GM18505 (cell line): ENCODE data around the gene LBX2.

ENCODE experiments used
- ATAC-seq: cut with Tn5 transposase; IDR thresholded peaks from one replicate; pipeline ENCODE4 v1.9.1; 2021; ENCODE audit not compliant: unreplicated experiment
- POLR2A ChIP-seq: IDR thresholded peaks from 4 replicates; pipeline ENCODE4 v1.6.1; 2011; ENCODE audit warnings: borderline replicate concordance; ENCODE audit not compliant: insufficient read depth, insufficient read length; ENCODE audit errors: extremely low read depth

LBX2 gene

DNA sequence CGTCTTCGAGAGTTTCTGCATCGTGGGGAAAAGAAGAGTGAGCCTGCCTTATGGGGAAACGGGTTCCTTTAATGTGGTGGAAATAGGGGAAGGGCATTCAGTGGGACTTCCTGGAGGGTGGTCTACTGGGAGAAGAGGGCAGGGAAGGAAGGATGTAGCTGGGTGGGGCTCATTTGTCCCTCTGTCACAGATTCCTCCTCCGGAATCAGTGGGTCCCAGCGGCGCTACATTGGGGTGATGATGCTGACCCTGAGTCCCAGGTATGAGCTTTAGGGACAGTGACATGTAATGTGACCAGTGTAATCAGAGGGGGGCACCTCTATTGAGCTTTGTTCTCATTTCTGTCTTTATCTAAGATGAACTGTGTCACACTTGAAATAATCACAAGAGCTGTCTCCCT is 32.3 kb upstream of the LBX2 start:
- ATAC-seq: no peak
- TF ChIP-seq POLR2A: peak; percentile 34

- no peak for ATAC-seq
- peak; percentile 72 for TF ChIP-seq POLR2A
These were observed 31.1 kb upstream of the LBX2 start for GRCh38 chr2:74530239-74531187.

DNA sequence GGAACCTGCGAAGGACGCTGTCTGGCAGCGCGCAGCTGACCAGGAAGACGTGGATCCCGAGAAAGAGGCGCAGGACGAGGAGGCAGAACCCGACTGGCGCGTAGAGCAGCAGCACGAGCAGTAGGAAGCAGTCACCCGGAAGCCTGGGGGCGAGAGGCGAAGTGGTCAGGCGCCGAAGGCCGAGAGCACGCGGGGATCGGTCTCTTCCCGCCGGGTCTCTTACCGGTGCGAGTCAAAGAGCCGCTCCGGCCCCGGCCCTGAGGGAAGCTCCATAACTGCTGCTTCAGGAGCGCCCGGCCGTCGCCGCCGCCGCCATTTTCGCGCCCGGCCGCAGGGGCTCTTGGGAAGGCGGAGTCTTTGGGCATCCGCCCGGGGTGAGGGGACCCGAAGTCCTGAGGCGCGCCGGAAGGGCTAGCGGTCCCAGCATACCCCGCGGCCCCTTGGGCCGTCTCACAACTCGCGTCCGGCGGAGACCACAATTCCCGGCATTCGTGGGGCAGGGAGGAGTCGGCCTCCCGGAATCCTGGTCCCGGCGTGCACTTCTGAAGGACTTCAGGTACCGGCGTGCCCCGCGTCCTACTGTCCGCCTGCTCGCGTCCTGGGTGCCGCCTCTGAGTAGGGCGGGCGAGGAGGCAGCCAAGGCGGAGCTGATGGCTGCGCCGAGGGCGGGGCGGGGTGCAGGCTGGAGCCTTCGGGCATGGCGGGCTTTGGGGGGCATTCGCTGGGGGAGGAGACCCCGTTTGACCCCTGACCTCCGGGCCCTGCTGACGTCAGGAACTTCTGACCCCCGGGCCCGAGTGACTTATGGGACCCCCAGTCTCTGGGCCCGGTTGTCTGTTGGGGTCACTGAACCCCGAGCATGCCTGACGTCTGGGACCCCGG is 30.2 kb upstream of the LBX2 start, which contains the start of the genes AUP1 and HTRA2:
AUP1 (minus strand) TSS at position 350 of the 882 bp plus-strand sequence; CDS start at position 273, 77 bp downstream.
HTRA2 (plus strand) TSS at position 577 of the 882 bp plus-strand sequence; CDS start at position 651, 74 bp downstream.
- ATAC-seq: peak; percentile 77
- TF ChIP-seq POLR2A: peak; percentile 93

DNA sequence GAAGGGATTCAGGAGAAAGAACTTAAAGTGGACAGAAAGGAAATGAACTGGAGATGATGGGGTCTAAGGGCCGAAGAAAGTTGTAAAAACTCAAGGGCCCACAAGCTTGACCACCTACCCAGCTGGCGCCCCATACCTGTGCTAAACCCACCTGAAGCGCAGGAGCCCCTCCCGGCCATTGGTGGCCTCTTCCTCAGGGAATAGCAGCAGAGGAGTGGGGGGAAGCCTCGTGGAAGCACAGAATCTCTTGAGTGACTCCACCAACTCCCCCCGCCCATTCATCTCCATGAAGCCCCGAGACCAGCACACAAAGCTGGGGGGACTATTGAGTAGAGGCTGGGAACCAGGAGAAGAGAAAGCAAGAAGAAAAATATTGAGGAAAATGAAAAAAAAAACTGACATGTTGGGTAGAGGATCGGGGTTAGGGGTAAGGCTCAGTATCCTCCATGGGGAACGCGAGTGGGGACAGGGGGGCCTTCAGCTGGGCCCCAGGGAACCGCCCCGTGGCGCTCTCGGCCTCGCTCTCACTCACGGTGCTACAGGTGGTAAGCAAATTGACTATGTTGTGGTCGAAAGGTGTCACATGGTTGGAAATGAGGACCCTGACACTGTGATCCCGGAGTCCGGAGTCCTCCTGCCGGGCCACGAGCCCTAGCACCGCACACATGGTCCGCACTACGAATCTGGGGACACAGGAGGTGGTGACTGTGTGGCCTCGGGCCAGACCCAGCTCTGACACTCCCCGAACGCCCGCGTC is 29.4 kb upstream of the LBX2 start:
- ATAC-seq: peak; percentile 14
- TF ChIP-seq POLR2A: no peak

- no peak for ATAC-seq
- no peak for TF ChIP-seq POLR2A
These were observed 28.3 kb upstream of the LBX2 start for GRCh38 chr2:74527741-74528140.

DNA sequence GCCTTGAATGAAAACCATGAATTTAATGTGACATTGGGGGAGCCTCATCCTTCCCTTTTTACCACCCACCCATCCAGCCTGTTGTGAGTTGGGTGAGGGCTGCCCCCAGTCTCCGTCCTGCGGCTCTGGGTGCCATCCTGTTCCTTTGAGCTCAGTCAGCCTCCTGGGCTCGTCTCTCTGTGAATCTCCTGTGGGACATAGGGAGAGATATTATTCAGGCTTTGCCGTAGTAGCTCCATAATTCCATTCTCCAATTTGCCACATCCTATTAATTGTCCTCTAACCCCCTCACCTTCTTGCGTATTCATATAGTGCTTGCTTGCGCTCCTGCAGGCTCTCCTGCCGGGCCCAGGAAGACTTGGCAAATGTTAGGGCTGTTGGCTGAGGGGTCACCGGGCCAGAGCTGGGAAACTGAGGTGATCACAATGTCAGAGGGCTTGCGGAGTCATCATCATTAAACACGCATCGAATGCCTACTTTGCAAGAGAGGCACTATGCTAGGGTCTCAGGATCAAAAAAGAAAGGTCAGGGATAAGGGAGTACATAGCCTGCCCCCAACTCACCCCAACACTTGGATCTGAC is 27.3 kb upstream of the LBX2 start:
- TF ChIP-seq POLR2A: no peak
- no peak for ATAC-seq

- no peak for TF ChIP-seq POLR2A
- ATAC-seq: no peak
These were observed 26.6 kb upstream of the LBX2 start, which contains the start of gene DQX1 for GRCh38 chr2:74525717-74526648. TSS of gene DQX1 (minus strand) at chr2:74526231. CDS start at chr2:74525729, 502 bp downstream.

- TF ChIP-seq POLR2A: no peak
- no peak for ATAC-seq
These were observed 25.7 kb upstream of the LBX2 start for GRCh38 chr2:74524955-74525716.

DNA sequence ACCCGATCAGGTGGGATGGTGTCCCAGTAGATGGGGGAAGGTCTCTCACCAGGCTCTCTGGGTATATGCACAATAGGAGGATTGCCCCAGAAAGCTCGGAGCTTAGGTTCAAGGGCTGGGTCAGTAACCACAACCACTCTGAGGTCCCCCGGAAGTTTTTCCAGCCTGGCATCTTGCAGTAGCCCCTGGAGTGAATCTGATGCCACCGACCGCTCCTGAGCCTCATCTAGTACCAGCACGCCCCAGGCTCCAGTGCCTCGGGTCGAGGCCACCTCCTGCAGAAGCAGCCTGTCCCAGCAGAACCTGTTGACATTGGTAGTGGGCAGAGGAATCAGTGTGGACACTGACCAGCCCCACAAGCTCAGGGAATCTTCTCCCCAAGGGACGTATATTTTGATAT is 24.6 kb upstream of the LBX2 start:
- no peak for TF ChIP-seq POLR2A
- ATAC-seq: no peak

- TF ChIP-seq POLR2A: no peak
- no peak for ATAC-seq
These were observed 23.1 kb upstream of the LBX2 start for GRCh38 chr2:74522516-74522915.

- no peak for TF ChIP-seq POLR2A
- no peak for ATAC-seq
These were observed 17.2 kb upstream of the LBX2 start for GRCh38 chr2:74516650-74517049.

DNA sequence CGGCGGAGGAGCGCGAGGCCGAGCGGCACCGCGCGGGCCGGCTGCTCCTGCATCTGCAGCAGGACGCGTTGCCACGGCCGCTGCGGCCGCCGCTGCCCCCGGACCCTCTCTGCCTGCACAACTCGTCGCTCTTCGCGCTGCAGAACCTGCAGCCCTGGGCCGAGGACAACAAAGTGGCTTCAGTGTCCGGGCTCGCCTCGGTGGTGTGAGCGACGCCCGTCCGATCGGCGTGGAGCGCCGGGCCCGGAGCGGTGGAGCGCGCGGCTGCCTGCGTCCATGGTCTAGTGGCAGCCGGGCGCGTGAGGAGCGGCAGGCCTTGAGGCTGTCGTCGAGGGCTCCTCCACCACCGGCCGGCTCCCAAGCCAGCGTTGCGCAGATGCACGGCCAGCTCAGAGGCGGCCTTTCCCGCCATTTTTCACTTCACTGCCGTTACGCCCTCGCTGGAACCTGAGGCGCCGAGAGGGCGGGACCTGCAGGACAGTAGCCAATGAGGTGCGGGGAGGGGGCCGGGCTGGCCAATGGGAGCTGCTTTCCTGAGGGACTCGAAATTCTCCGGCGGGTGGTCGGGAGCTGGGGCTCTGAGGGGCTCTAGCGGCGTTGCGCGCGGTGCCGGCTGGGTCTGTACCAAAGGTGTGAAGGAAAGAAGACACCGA is 16.7 kb upstream of the LBX2 start:
- no peak for TF ChIP-seq POLR2A
- no peak for ATAC-seq
